Astrocyte (in vitro differentiated cells and primary cell): ENCODE measurements around the gene GEN1. TPM values are rescaled to one million over a fixed set of nuclear protein-coding genes. Genes with fewer than 3 reads are reported as not detected.

Source experiments
- DNase-seq: peaks from one replicate; pipeline ENCODE4 v3.0.0-alpha.2; 2010; ENCODE audit warnings: low read depth
- FAIRE-seq: peaks from 2 replicates; lab custom pipeline; 2011; peaks lifted over from hg19 to GRCh38; lab: Jason Lieb, UNC
- H2AFZ ChIP-seq: 2 replicates; pipeline ENCODE4 v1.6.0; 2012; ENCODE audit warnings: low read depth, low read length, inconsistent platforms
- H3K27ac ChIP-seq: 2 replicates; pipeline ENCODE4 v1.5.1; 2011; ENCODE audit warnings: low read depth, low read length, inconsistent platforms
- H3K27me3 ChIP-seq: 2 replicates; pipeline ENCODE4 v1.6.0; 2011; ENCODE audit warnings: low read length, inconsistent platforms; ENCODE audit not compliant: insufficient read depth
- H3K36me3 ChIP-seq: 2 replicates; pipeline ENCODE4 v1.5.1; 2011; ENCODE audit warnings: low read length, inconsistent platforms; ENCODE audit not compliant: insufficient read depth
- H3K4me1 ChIP-seq: 2 replicates; pipeline ENCODE4 v1.5.1; 2011; ENCODE audit warnings: low read length, inconsistent platforms; ENCODE audit not compliant: insufficient read depth
- H3K4me2 ChIP-seq: 2 replicates; pipeline ENCODE4 v1.6.0; 2012; ENCODE audit warnings: low read length, inconsistent platforms
- H3K4me3 ChIP-seq: 2 replicates; pipeline ENCODE4 v1.5.1; 2011; ENCODE audit warnings: low read depth, mild to moderate bottlenecking, low read length, inconsistent platforms; ENCODE audit not compliant: insufficient read depth
- H3K79me2 ChIP-seq: 2 replicates; pipeline ENCODE4 v1.6.0; 2012; ENCODE audit warnings: mild to moderate bottlenecking, low read length, inconsistent platforms; ENCODE audit not compliant: insufficient read depth
- H3K9ac ChIP-seq: 2 replicates; pipeline ENCODE4 v1.6.0; 2012; ENCODE audit warnings: mild to moderate bottlenecking, low read length, inconsistent platforms
- H3K9me3 ChIP-seq: 2 replicates; pipeline ENCODE4 v1.5.1; 2012; ENCODE audit warnings: low read depth, mild to moderate bottlenecking, low read length, inconsistent platforms; ENCODE audit not compliant: insufficient read depth
- H4K20me1 ChIP-seq: 2 replicates; pipeline ENCODE4 v1.6.0; 2012; ENCODE audit warnings: low read length, inconsistent platforms; ENCODE audit not compliant: insufficient read depth
- H3K27ac Mint-ChIP-seq: one replicate; pipeline ENCODE4 v1.8.0; 2021; ENCODE audit warnings: mild to moderate bottlenecking, mixed read lengths; ENCODE audit not compliant: unreplicated experiment
- H3K27me3 Mint-ChIP-seq: one replicate; pipeline ENCODE4 v1.8.0; 2021; ENCODE audit warnings: low read depth, mixed read lengths; ENCODE audit not compliant: unreplicated experiment
- H3K36me3 Mint-ChIP-seq: one replicate; pipeline ENCODE4 v1.8.0; 2021; ENCODE audit warnings: low read depth, mixed read lengths; ENCODE audit not compliant: unreplicated experiment
- H3K4me1 Mint-ChIP-seq: one replicate; pipeline ENCODE4 v1.8.0; 2021; ENCODE audit warnings: low read depth, mixed read lengths; ENCODE audit not compliant: unreplicated experiment
- H3K4me3 Mint-ChIP-seq: one replicate; pipeline ENCODE4 v1.8.0; 2021; ENCODE audit warnings: mild to moderate bottlenecking, moderate library complexity, mixed read lengths; ENCODE audit not compliant: unreplicated experiment
- H3K9me3 Mint-ChIP-seq: one replicate; pipeline ENCODE4 v1.8.0; 2021; ENCODE audit warnings: mild to moderate bottlenecking, mixed read lengths; ENCODE audit not compliant: unreplicated experiment
- CTCF ChIP-seq: IDR thresholded peaks from 2 replicates; pipeline ENCODE4 v1.5.1; 2011; ENCODE audit warnings: low read depth, mild to moderate bottlenecking, inconsistent platforms, low read length, moderate library complexity; ENCODE audit not compliant: insufficient read depth
- EZH2 ChIP-seq: IDR thresholded peaks from 2 replicates; pipeline ENCODE4 v1.6.1; 2012; ENCODE audit warnings: mild to moderate bottlenecking, low read length, inconsistent platforms; ENCODE audit not compliant: insufficient read depth
- total RNA-seq: library from RNA; stranded (reverse); gene quantifications from 2 replicates; pipeline ENCODE4 v1.2.1, GENCODE V29; 2021

Gene GEN1
- total RNA-seq, 1 donor from 2014 or later = 9.1 TPM

GRCh38 chr2:17765398-17765797, 11.5 kb downstream of the GEN1 start:
- Histone ChIP-seq H3K4me1 (no peaks in the 10 kb centered on the region), H2AFZ (no peak overlapping the region), H3K4me3 (no peak overlapping the region), H3K27me3 (no peaks in the 10 kb centered on the region), H3K9me3 (no peaks in the 10 kb centered on the region), H3K27ac (no peak overlapping the region), H3K79me2 (no peaks in the 10 kb centered on the region), H3K4me2 (no peak overlapping the region), H3K36me3 (peaks cover 8% of the 10 kb centered on the region), H3K9ac (no peak overlapping the region), H4K20me1 (no peaks in the 10 kb centered on the region)
- FAIRE-seq (no peak), DNase-seq (no peak)
- Mint-ChIP-seq H3K27ac (no peak overlapping the region), H3K4me1 (no peaks in the 10 kb centered on the region), H3K27me3 (no peaks in the 10 kb centered on the region), H3K4me3 (no peak overlapping the region), H3K9me3 (no peaks in the 10 kb centered on the region), H3K36me3 (no peaks in the 10 kb centered on the region)
- TF ChIP-seq CTCF (no peak), EZH2 (no peak)

- no peak for DNase-seq
- TF ChIP-seq CTCF (no peak), EZH2 (no peak)
- no peaks in the 10 kb centered on the region for H4K20me1 ChIP-seq
- no peak for FAIRE-seq
- Mint-ChIP-seq H3K27me3 (no peaks in the 10 kb centered on the region), H3K4me1 (no peaks in the 10 kb centered on the region), H3K36me3 (no peaks in the 10 kb centered on the region), H3K4me3 (no peak overlapping the region), H3K9me3 (no peaks in the 10 kb centered on the region), H3K27ac (no peak overlapping the region)
- no peak overlapping the region for H3K27ac ChIP-seq
- no peak overlapping the region for H3K4me3 ChIP-seq
- H3K79me2 ChIP-seq = no peaks in the 10 kb centered on the region
- H3K36me3 ChIP-seq = peaks cover 14% of the 10 kb centered on the region
- H2AFZ ChIP-seq = no peak overlapping the region
- H3K9me3 ChIP-seq = no peaks in the 10 kb centered on the region
- H3K9ac ChIP-seq = no peak overlapping the region
- H3K4me2 ChIP-seq = no peak overlapping the region
- no peaks in the 10 kb centered on the region for H3K4me1 ChIP-seq
- no peaks in the 10 kb centered on the region for H3K27me3 ChIP-seq
Measured at GRCh38 chr2:17768894-17769293, 15.0 kb downstream of the GEN1 start.

GRCh38 chr2:17771956-17772355, 18.0 kb downstream of the GEN1 start:
- Mint-ChIP-seq H3K4me1 (no peaks in the 10 kb centered on the region), H3K4me3 (no peak overlapping the region), H3K27ac (no peak overlapping the region), H3K36me3 (peaks cover 1% of the 10 kb centered on the region), H3K9me3 (no peaks in the 10 kb centered on the region), H3K27me3 (no peaks in the 10 kb centered on the region)
- Histone ChIP-seq H3K4me3 (no peak overlapping the region), H3K36me3 (peaks cover 20% of the 10 kb centered on the region), H3K27ac (no peak overlapping the region), H3K79me2 (no peaks in the 10 kb centered on the region), H3K4me1 (no peaks in the 10 kb centered on the region), H3K9me3 (no peaks in the 10 kb centered on the region), H3K4me2 (no peak overlapping the region), H4K20me1 (no peaks in the 10 kb centered on the region), H3K27me3 (no peaks in the 10 kb centered on the region), H3K9ac (no peak overlapping the region), H2AFZ (no peak overlapping the region)
- DNase-seq (no peak), FAIRE-seq (no peak)
- TF ChIP-seq EZH2 (no peak), CTCF (no peak)
